HFFc6 (cell line): ENCODE measurements around the gene C4orf51. TPM values are rescaled to one million over a fixed set of nuclear protein-coding genes. Genes with fewer than 3 reads are reported as not detected.
"Not testable (repeated sequence)": the region's sequence is repeated elsewhere in the genome, so short reads cannot be mapped to it uniquely, and the experiment has no call there.

Source experiments
- DNase-seq: peaks from one replicate; pipeline ENCODE4 v3.0.0-alpha.2; 2018
- H3K27ac Mint-ChIP-seq: 2 replicates; pipeline ENCODE4 v1.8.0; 2020; ENCODE audit warnings: mild to moderate bottlenecking, mixed read lengths
- H3K27me3 Mint-ChIP-seq: 2 replicates; pipeline ENCODE4 v1.8.0; 2021; ENCODE audit warnings: mild to moderate bottlenecking, moderate library complexity, mixed read lengths; ENCODE audit not compliant: insufficient read depth
- H3K36me3 Mint-ChIP-seq: 2 replicates; pipeline ENCODE4 v1.8.0; 2021; ENCODE audit warnings: low read depth, mixed read lengths
- H3K4me1 Mint-ChIP-seq: 2 replicates; pipeline ENCODE4 v1.8.0; 2020; ENCODE audit warnings: low read depth, mixed read lengths
- H3K4me3 Mint-ChIP-seq: 2 replicates; pipeline ENCODE4 v1.8.0; 2020; ENCODE audit warnings: mild to moderate bottlenecking, moderate library complexity, mixed read lengths
- H3K9me3 Mint-ChIP-seq: 2 replicates; pipeline ENCODE4 v1.8.0; 2020; ENCODE audit warnings: mild to moderate bottlenecking, mixed read lengths
- long read RNA-seq: library from polyadenylated mRNA; unstranded; transcript quantifications from one replicate; pipeline ENCODE4 v2.0.0, GENCODE V29; 2019
- total RNA-seq, 6 experiments: library from RNA; stranded (reverse); fragmentation: NEBNext Ultra II Directional; extraction: Animal tissue kit (Norgen Biotek cat#: 25700); gene quantifications; 2 replicates in 1 of 6; 3 replicates in 5 of 6; pipeline ENCODE4 v1.2.3, GENCODE V29; 2021
- TF ChIP-seq, protein P1 (sequence below): fragments of 200-600 bp; sonication (generic); IDR thresholded peaks from 2 replicates; pipeline ENCODE4 v1.5.0; 2021; ENCODE audit warnings: antibody characterized with exemption, mild to moderate bottlenecking

Gene C4orf51
- not detected for total RNA-seq
- long read RNA-seq, partial matches to known transcripts = 0 of 8 reads
- long read RNA-seq, other reads (novel, unspliced or antisense) = 8 of 8 reads

- TF ChIP-seq, protein P1, sequence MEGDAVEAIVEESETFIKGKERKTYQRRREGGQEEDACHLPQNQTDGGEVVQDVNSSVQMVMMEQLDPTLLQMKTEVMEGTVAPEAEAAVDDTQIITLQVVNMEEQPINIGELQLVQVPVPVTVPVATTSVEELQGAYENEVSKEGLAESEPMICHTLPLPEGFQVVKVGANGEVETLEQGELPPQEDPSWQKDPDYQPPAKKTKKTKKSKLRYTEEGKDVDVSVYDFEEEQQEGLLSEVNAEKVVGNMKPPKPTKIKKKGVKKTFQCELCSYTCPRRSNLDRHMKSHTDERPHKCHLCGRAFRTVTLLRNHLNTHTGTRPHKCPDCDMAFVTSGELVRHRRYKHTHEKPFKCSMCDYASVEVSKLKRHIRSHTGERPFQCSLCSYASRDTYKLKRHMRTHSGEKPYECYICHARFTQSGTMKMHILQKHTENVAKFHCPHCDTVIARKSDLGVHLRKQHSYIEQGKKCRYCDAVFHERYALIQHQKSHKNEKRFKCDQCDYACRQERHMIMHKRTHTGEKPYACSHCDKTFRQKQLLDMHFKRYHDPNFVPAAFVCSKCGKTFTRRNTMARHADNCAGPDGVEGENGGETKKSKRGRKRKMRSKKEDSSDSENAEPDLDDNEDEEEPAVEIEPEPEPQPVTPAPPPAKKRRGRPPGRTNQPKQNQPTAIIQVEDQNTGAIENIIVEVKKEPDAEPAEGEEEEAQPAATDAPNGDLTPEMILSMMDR = no peak
- Mint-ChIP-seq H3K36me3 (peaks cover 9% of the 10 kb centered on the region), H3K27ac (peak within 1 kb of the TSS; percentile 88), H3K27me3 (peaks cover 2% of the 10 kb centered on the region), H3K4me3 (peak within 1 kb of the TSS; percentile 70), H3K4me1 (peaks cover 36% of the 10 kb centered on the region), H3K9me3 (no peaks in the 10 kb centered on the region)
- DNase-seq = peak; percentile 40
Measured at GRCh38 chr4:145679991-145680455, at the start of gene C4orf51. C4orf51 (plus strand) TSS chr4:145680146; CDS start chr4:145680204, 58 bp downstream.

DNA sequence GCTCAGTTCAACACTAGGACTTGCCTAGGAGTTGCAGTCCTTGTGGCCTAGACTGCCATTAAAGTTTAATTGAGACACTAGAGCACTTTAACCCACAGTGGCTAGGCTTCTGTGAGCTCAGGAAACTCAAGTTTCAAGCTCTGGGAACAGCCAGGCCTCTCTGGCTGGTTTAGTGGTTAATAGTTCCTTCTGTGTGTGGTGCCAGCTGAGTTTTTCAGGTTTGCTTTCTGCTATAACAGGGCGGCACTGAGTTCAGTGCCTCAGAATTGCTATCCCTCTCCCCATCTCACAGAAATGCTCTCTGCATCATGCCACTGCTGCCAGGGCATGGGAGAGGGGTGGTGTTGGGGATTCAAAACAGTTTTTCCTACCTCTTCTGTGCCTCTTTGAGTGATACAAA, 44.8 kb upstream of the C4orf51 start:
- H3K27ac Mint-ChIP-seq = no peak overlapping the region
- H3K4me3 Mint-ChIP-seq = no peak overlapping the region
- TF ChIP-seq, protein P1 = no peak
- H3K9me3 Mint-ChIP-seq = no peaks in the 10 kb centered on the region
- peaks cover 5% of the 10 kb centered on the region; the same call in 1 of the 2 replicates for H3K4me1 Mint-ChIP-seq
- no peaks in the 10 kb centered on the region for H3K27me3 Mint-ChIP-seq
- peaks cover 9% of the 10 kb centered on the region; the same call in 1 of the 2 replicates for H3K36me3 Mint-ChIP-seq
- no peak for DNase-seq

GRCh38 chr4:145635630-145636029, 44.3 kb upstream of the C4orf51 start:
- TF ChIP-seq, protein P1 = no peak
- Mint-ChIP-seq H3K9me3 (no peaks in the 10 kb centered on the region), H3K4me1 (peaks cover 10% of the 10 kb centered on the region), H3K36me3 (peaks cover 8% of the 10 kb centered on the region; the same call in 1 of the 2 replicates), H3K27me3 (no peaks in the 10 kb centered on the region), H3K27ac (no peak overlapping the region), H3K4me3 (no peak overlapping the region)
- DNase-seq = no peak

- H3K36me3 Mint-ChIP-seq = no peaks in the 10 kb centered on the region
- H3K27ac Mint-ChIP-seq = no peak overlapping the region
- no peaks in the 10 kb centered on the region for H3K9me3 Mint-ChIP-seq
- TF ChIP-seq, protein P1 = no peak
- no peaks in the 10 kb centered on the region for H3K27me3 Mint-ChIP-seq
- peaks cover 18% of the 10 kb centered on the region for H3K4me1 Mint-ChIP-seq
- H3K4me3 Mint-ChIP-seq = no peak overlapping the region
- DNase-seq = no peak
Measured at GRCh38 chr4:145639186-145639698, 40.7 kb upstream of the C4orf51 start.

GRCh38 chr4:145640236-145640635, 39.7 kb upstream of the C4orf51 start:
- H3K4me3 Mint-ChIP-seq, H3K9me3 Mint-ChIP-seq, H3K27me3 Mint-ChIP-seq, H3K36me3 Mint-ChIP-seq: not testable (repeated sequence)
- H3K27ac Mint-ChIP-seq = peak overlapping the region; percentile 69
- DNase-seq = peak; percentile 47
- H3K4me1 Mint-ChIP-seq = peaks cover 18% of the 10 kb centered on the region

DNA sequence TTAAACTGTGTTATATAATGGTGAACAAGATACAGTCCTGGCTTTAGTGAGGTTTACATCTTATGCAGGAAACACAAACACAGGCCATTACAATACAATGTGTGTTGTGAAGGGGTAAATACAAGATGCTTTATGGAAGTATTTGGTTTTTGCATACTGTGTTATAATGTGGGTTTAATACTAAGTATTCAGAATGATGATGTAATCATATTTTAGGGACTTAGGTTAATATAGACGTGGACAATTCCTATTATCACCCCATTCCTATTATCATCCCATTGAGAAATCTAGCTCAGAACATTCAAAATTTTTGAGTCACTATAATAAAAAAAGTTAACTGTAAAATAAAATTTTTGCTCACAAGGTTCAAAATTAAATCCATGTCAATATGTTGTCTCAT, 36.7 kb upstream of the C4orf51 start:
- H3K27ac Mint-ChIP-seq = no peak overlapping the region

More for the DNA sequence above, 36.7 kb upstream of the C4orf51 start:
- DNase-seq = no peak
- no peaks in the 10 kb centered on the region for H3K27me3 Mint-ChIP-seq
- no peaks in the 10 kb centered on the region for H3K36me3 Mint-ChIP-seq
- TF ChIP-seq, protein P1 = no peak
- H3K4me1 Mint-ChIP-seq = peaks cover 14% of the 10 kb centered on the region
- no peak overlapping the region for H3K4me3 Mint-ChIP-seq
- H3K9me3 Mint-ChIP-seq = no peaks in the 10 kb centered on the region
